ENCODE data around the gene GNAL.

- TF ChIP-seq CTCF (IDR thresholded peaks at IDR 0.05 in 8 of 11, conservative IDR thresholded peaks at IDR 0.05 in 3 of 11) (no peak), POLR2AphosphoS5 (IDR thresholded peaks at IDR 0.05) (no peak)
These were observed 129.6 kb downstream of the GNAL start for GRCh38 chr18:11818486-11819203.

Data from spleen (tissue), 7 donors.